ENCODE data around the gene PNMA6A.
"Not testable (repeated sequence)": the region's sequence is repeated elsewhere in the genome, so short reads cannot be mapped to it uniquely, and the experiment has no call there.

The PNMA6A gene

GRCh38 chrX:153102418-153102817, 30.2 kb downstream of the PNMA6A start:
- in situ Hi-C loops (cut with MboI; ENCODE audit: low sequenced_read_pairs, unreplicated experiment), result no loop called here
- no peak for DNase-seq (ENCODE audit: low spot score)
- TF ChIP-seq CTCF (IDR thresholded peaks at IDR 0.05; ENCODE audit: borderline replicate concordance, control extremely low read depth, extremely low read depth, insufficient read depth, missing control alignments), result no peak

GRCh38 chrX:153104959-153105358, 32.7 kb downstream of the PNMA6A start:
- DNase-seq (ENCODE audit: low spot score); in situ Hi-C loops (cut with MboI; ENCODE audit: low sequenced_read_pairs, unreplicated experiment): not testable (repeated sequence)

DNA sequence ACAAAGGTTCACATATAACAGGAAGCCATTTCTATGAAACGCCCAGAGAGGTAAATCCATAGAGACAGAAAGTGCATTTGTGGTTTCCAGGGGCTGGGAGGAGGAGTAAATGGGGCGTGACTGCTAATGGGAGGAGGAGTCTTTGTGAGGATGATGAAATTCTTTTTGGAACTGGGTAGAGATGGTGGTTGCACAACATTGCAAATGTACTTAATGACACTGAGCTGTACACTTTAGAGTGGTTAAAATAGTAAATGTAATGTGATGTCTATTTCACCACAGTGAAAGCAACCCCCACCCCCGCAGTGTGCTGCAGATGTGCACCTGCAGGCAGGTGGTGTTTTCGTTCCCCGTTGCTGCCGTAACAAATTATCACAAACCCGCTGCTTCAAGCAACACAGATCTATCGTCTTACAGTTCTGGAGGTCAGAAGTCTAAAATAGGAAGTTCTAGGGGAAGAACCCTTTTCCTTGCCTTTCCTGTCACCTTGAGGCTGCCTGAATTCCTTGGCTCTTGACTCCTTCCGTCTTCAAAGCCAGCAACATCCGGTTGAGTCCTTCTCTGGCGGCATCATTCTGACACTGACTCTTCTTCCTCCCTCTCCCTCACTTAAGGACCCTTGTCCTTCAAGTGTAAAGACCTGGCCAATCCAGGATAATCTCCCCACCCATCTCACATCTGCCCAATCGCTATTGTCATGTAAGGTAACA, 34.0 kb downstream of the PNMA6A start:
- DNase-seq (ENCODE audit: low spot score); in situ Hi-C loops (cut with MboI; ENCODE audit: low sequenced_read_pairs, unreplicated experiment): not testable (repeated sequence)

- DNase-seq (ENCODE audit: low spot score); in situ Hi-C loops (cut with MboI; ENCODE audit: low sequenced_read_pairs, unreplicated experiment): not testable (repeated sequence)
These were observed 38.5 kb downstream of the PNMA6A start for GRCh38 chrX:153110735-153111134.

DNA sequence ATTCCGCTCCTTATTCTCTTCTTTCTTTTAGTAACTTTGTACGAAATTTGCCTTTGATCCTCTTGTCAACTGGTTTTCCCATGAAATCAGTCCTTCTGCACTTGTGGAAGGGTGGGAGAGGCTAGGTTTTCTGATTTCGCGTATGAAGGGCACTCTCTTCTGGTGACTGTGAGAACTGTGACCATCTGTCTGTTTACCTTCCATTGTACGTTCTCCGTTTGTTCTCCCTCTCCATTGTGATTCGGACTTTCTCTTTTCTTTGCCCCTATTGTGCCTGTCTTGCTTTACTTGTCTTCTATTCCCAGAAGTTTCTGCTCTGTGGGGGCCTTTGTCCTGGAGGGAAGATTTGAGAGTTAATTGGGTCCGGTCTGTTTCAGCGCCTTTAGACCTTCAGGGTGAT, 41.6 kb downstream of the PNMA6A start:
- DNase-seq (ENCODE audit: low spot score); in situ Hi-C loops (cut with MboI; ENCODE audit: low sequenced_read_pairs, unreplicated experiment): not testable (repeated sequence)

GRCh38 chrX:153117754-153118153, 45.5 kb downstream of the PNMA6A start:
- in situ Hi-C loops (cut with MboI; ENCODE audit: low sequenced_read_pairs, unreplicated experiment); DNase-seq (ENCODE audit: low spot score): not testable (repeated sequence)

DNA sequence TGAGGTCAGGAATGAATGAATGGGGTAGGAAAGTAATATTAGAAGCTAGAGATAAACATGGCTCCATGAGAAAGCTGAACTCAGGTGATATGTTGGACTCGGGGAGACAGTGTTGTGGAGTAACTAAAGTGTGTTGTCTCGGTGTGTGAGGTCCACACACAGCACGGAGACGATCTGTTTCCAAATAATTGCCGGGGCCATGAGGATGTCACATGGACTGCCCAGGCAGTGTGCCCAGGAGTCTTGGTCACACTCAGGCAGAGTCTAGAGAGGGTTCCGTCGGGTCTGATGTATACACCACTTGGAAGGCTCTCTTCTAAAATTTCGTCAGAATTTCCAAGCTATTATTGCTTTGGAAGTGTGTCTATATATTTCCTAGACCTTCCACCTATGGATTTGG, 48.0 kb downstream of the PNMA6A start:
- in situ Hi-C loops (cut with MboI; ENCODE audit: low sequenced_read_pairs, unreplicated experiment); DNase-seq (ENCODE audit: low spot score): not testable (repeated sequence)

DNA sequence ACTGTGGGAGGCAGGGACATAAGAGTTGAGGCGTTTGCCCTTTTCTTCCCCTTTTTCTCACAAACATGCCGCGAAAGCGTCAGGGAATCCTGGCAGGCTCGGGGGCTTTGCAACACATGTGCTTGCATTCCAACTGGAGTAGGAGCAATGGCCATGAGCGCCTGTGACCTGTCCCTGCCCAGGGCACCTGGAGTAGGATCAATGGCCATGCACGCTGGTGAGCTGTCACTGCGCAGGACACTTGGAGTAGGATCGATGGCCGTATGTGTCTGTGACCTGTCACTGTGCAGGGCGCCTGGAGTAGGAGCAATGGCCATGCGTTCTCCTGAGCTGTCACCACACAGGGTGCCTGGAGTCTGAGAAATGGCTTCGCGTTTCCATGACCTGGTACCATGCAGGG, 51.2 kb downstream of the PNMA6A start:
- in situ Hi-C loops (cut with MboI; ENCODE audit: low sequenced_read_pairs, unreplicated experiment); DNase-seq (ENCODE audit: low spot score): not testable (repeated sequence)
